ENCODE data around the gene MED7. TPM values are rescaled to one million over a fixed set of nuclear protein-coding genes. Genes with fewer than 3 reads are reported as not detected.
A peak's percentile ranks its signal among the peaks of the same experiment; 100 is the strongest.
"Not testable (repeated sequence)": the region's sequence is repeated elsewhere in the genome, so short reads cannot be mapped to it uniquely, and the experiment has no call there.

Gene MED7, protein sequence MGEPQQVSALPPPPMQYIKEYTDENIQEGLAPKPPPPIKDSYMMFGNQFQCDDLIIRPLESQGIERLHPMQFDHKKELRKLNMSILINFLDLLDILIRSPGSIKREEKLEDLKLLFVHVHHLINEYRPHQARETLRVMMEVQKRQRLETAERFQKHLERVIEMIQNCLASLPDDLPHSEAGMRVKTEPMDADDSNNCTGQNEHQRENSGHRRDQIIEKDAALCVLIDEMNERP
- total RNA-seq = 10 to 100 TPM; 12.1 to 13.2 TPM

DNA sequence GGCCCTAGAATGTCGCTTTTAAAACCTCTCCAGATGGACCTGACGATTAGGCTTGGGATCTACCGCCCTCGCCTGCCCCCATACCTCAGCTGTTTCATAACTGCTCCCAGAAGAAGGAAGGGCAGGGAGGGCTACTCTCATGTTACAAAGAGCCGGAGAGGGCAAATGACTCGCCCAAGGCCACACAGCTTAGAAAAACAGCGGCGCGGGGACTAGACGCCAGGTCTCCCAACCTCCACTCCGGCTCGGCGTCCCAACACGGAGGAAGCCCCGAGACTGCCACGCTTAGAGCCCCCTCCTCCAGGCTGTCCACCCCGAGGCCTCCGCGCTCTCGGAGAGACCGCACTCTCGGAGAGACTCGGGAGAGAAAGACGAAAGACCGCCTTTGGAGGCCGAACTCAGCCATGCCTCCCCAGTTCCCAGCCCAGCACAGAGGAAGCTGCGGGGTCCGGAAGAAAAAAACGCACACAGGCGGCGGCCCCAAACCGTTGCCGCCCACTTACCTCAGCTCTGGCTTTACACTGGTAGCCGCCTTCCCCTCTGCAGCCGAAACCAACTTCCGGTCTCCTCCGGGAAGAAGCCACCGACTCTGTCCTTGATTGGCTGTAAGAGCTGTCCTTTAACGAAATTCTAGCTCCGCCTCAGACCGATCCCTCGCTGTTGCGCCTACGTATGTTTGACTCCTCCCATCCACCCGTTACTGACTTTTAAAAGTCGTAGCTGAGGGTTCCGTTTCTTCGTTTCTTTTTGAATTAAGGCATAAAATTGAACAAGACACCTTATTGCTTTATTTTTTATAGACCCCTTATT, at the start of gene MED7:
MED7 (minus strand) TSS at position 549 of the 810 bp plus-strand sequence. CDS start 3,434 bp downstream, outside the sequence.
- H3K4me1 Mint-ChIP-seq = peaks cover 40% of the 10 kb centered on the region
- ChIA-PET POLR2A (interaction anchor here (0.6 to 1.9 kb wide), 11 partner anchors 14 to 208 kb away, joined by 3 to 7 read pairs (median 4); partner anchors contain the start of gene ITK), CTCF (interaction anchor here (0.8 to 3.7 kb wide), 14 partner anchors 9 to 601 kb away, joined by 3 to 29 read pairs (median 4); partner anchors contain the start of gene ITK)
- peaks cover 41% of the 10 kb centered on the region for H3K36me3 Mint-ChIP-seq (ENCODE audit: low read depth)
- H3K27me3 Mint-ChIP-seq = no peaks in the 10 kb centered on the region
- peak within 1 kb of the TSS; percentile 82 for H3K4me3 Mint-ChIP-seq
- H3K9me3 Mint-ChIP-seq = peaks cover 5% of the 10 kb centered on the region
- DNase-seq = peak; percentile 98
- H3K27ac Mint-ChIP-seq = peak within 1 kb of the TSS; percentile 98

DNA sequence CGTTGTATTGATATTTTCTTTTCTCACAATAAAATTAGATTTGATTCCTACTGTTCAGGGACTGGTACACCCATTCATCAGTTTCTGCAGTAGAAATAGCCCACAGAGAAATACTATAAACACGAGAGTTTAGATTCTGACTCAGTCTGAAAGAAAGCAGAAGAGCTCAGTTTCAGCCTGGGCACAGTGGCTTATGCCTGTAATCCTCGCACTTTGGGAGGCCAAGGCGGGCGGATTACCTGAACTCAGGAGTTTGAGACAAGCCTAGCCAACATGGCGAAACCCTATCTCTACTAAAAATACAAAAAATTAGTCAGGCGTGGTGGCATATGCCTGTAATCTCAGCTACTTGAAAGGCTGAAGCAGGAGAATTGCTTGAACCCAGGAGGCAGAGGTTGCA, 46.6 kb upstream of the MED7 start:
- ChIA-PET CTCF (interaction anchor here (0.6 to 3.0 kb wide), 13 partner anchors 10 to 530 kb away, joined by 3 to 16 read pairs (median 3); no protein-coding TSS in a partner anchor), POLR2A (interaction anchor here (1.5 kb wide), 1 partner anchor 9 kb away, joined by 7 read pairs; the partner anchor contains the start of gene ITK)
- H3K27ac Mint-ChIP-seq = peak overlapping the region; percentile 74
- peaks cover 5% of the 10 kb centered on the region for H3K9me3 Mint-ChIP-seq
- H3K36me3 Mint-ChIP-seq (ENCODE audit: low read depth) = peaks cover 89% of the 10 kb centered on the region
- H3K27me3 Mint-ChIP-seq = no peaks in the 10 kb centered on the region
- H3K4me1 Mint-ChIP-seq = peaks cover 85% of the 10 kb centered on the region
- H3K4me3 Mint-ChIP-seq = peak overlapping the region; percentile 97
- DNase-seq = no peak

DNA sequence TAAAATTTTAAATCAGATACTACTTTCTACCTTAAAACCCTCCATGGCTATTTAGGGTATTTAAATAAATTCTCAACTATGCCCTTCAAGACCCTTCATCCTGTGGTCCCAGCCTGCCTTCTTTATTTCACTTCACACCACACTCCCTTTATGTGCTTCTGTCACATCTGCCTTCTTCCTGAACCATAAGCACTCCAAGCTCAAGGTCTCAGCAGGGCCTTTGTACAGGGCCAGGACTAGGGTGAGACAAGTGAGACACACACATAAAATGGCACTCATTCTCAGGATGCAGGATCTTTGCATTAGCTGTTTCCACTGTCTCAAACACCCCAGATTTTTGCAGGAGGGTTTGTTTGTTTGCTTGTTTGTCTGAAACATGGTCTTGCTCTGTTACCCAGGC, 45.6 kb upstream of the MED7 start:
- H3K4me1 Mint-ChIP-seq = peaks cover 75% of the 10 kb centered on the region
- H3K36me3 Mint-ChIP-seq (ENCODE audit: low read depth) = peaks cover 90% of the 10 kb centered on the region
- ChIA-PET POLR2A (interaction anchor here (0.6 to 1.9 kb wide), 2 partner anchors 45 to 46 kb away, joined by 3 to 4 read pairs; partner anchors contain the start of gene MED7), CTCF (interaction anchor here (0.6 to 1.9 kb wide), 6 partner anchors 9 to 340 kb away, joined by 3 to 8 read pairs (median 4); no protein-coding TSS in a partner anchor)
- peaks cover 5% of the 10 kb centered on the region for H3K9me3 Mint-ChIP-seq
- no peak for DNase-seq
- H3K4me3 Mint-ChIP-seq = peak overlapping the region; percentile 97
- H3K27ac Mint-ChIP-seq = peak overlapping the region; percentile 74
- H3K27me3 Mint-ChIP-seq = no peaks in the 10 kb centered on the region

DNA sequence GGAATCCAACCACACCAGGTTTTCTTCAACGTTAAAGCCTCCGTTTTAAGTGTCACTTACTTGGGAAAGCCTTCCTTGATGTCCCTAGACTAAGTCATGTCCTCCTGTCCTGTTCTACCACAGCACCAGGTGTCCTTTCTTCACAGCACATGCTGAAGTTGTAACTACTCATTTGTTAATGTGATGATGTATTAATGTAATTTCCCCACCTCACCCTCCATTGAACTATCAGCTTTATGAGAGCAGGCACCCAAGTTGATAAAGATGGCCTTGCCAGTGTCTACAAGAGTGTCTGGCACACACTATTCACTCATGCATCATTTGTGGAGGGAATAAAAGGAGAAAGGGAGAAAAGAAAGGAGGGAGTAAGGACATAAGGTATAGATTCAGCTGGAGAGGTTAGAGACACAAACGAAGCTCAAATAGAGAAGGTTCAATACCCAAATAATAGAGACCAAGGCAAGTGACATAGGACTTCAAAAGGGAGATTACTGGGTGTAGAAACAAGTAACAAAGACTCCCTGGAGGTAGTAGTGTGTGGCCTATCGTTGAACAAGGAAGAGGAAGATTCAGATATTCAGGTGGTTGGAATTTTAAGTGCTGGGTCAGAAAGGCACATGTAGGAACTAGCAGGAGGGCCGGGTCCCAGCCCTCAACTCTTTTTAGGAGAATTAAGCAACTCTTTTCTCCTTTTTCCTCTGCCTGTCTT, 44.5 kb upstream of the MED7 start:
- ChIA-PET POLR2A (interaction anchor here (0.6 to 1.9 kb wide), 3 partner anchors 16 to 64 kb away, joined by 3 to 4 read pairs (median 3); partner anchors contain the start of gene MED7), CTCF (interaction anchor here (0.6 to 1.9 kb wide), 8 partner anchors 10 to 164 kb away, joined by 3 to 8 read pairs (median 3); no protein-coding TSS in a partner anchor)
- Mint-ChIP-seq H3K4me1 (peaks cover 65% of the 10 kb centered on the region), H3K36me3 (ENCODE audit: low read depth) (peaks cover 88% of the 10 kb centered on the region), H3K9me3 (no peaks in the 10 kb centered on the region), H3K27ac (peak overlapping the region; percentile 74), H3K27me3 (no peaks in the 10 kb centered on the region), H3K4me3 (peak overlapping the region; percentile 97)
- no peak for DNase-seq

DNA sequence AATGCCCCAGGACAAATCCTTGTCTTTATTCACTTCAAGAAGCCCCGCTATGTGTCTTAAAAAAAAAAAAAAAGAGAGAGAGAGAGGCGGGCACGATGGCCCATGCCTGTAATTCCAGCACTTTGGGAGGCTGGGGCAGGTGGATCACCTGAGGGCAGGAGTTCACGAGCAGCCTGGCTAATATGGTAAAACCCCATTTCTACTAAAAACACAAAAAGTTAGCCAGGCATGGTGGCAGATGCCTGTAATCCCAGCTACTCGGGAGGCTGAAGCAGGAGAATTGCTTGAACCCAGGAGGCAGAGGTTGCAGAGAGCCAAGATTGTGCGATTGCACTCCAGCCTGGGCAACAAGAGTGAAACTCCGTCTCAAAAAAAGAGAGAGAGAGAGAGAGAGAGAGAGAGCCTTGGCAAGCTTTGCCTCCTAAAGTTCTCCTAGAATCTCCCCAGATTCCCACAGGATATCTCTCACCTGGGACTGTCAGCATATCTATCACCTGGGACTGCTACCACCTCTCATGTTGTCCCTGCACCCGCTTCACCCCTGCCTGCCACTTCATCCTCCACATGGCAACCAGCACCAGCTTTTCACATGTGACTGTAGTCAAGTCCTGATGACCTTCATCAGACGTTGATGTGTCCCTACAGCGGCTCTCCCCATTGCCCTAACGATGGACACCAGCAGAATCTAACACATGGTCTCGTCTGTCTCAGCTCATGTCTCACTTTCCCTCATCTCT, 43.8 kb upstream of the MED7 start:
- Mint-ChIP-seq H3K36me3 (ENCODE audit: low read depth) (peaks cover 89% of the 10 kb centered on the region), H3K27ac (peak overlapping the region; percentile 74), H3K9me3 (no peaks in the 10 kb centered on the region), H3K27me3 (no peaks in the 10 kb centered on the region), H3K4me1 (peaks cover 59% of the 10 kb centered on the region), H3K4me3 (peak overlapping the region; percentile 97)
- no peak for DNase-seq
- ChIA-PET CTCF (interaction anchor here (1.0 to 1.9 kb wide), 6 partner anchors 11 to 126 kb away, joined by 3 to 8 read pairs (median 3); no protein-coding TSS in a partner anchor), POLR2A (interaction anchor here (0.6 to 1.9 kb wide), 3 partner anchors 16 to 64 kb away, joined by 3 to 4 read pairs (median 3); partner anchors contain the start of gene MED7)

DNA sequence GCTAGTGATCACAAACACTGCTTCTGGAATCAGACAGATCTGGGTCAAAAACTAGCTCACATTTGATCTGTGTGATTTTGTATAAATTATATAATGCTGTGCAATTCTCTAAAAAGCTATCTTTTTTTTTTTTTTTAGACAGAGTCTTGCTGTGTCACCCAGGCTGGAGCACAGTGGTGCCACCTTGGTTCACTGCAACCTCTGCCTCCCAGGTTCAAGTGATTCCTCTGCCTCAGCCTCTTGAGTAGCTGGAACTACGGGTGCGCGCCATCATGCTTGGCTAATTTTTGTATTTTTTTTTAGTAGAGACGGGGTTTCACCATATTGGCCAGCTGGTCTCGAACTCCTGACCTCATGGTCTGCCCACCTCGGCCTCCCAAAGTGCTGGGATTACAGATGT, 42.5 kb upstream of the MED7 start:
- POLR2A ChIA-PET = interaction anchor here (0.6 to 1.2 kb wide), 2 partner anchors 29 to 83 kb away, joined by 4 to 7 read pairs; no protein-coding TSS in a partner anchor
- not testable (repeated sequence) for DNase-seq, H3K9me3 Mint-ChIP-seq, H3K27me3 Mint-ChIP-seq
- H3K4me3 Mint-ChIP-seq = peak overlapping the region; percentile 97
- H3K36me3 Mint-ChIP-seq (ENCODE audit: low read depth) = peaks cover 85% of the 10 kb centered on the region
- peaks cover 52% of the 10 kb centered on the region for H3K4me1 Mint-ChIP-seq
- CTCF ChIA-PET = interaction anchor here (0.6 to 2.4 kb wide), 8 partner anchors 13 to 449 kb away, joined by 3 to 9 read pairs (median 3); no protein-coding TSS in a partner anchor
- peak overlapping the region; percentile 69 for H3K27ac Mint-ChIP-seq

DNA sequence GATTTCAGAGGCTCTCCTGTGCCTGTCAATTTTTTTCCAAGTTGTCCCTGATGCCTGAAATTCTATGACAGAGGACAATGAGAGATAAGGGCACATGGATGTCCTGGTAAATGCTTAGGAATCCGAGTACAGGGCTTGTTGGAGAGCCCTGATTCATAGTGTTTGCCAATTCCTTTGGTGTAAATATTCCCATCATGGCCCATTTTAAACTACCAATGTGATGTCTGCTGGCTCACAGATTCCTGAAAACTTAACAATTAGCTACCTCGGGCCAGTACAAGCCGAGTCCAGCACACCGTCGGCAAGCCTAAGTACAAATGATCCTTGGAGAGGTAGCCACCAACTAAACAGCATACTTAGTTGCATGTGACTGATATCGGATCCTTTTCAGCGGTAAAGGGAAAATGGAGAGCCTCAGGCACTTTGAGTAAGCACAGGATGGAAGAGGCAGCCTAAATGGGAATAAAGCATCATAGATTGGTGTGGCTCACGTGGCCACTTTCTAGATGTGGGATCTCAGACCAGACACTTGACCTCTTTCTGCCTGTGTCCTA, 41.5 kb upstream of the MED7 start:
- peaks cover 78% of the 10 kb centered on the region for H3K36me3 Mint-ChIP-seq (ENCODE audit: low read depth)
- H3K4me1 Mint-ChIP-seq = peaks cover 52% of the 10 kb centered on the region
- POLR2A ChIA-PET = interaction anchor here (0.6 to 1.2 kb wide), 3 partner anchors 28 to 257 kb away, joined by 4 to 5 read pairs (median 4); partner anchors contain the start of gene MED7
- H3K27ac Mint-ChIP-seq = peak overlapping the region; percentile 83
- H3K4me3 Mint-ChIP-seq = peak overlapping the region; percentile 97
- no peaks in the 10 kb centered on the region for H3K9me3 Mint-ChIP-seq
- H3K27me3 Mint-ChIP-seq = no peaks in the 10 kb centered on the region
- CTCF ChIA-PET = interaction anchor here (0.5 to 2.4 kb wide), 4 partner anchors 33 to 195 kb away, joined by 3 to 9 read pairs (median 4); no protein-coding TSS in a partner anchor
- DNase-seq = no peak

DNA sequence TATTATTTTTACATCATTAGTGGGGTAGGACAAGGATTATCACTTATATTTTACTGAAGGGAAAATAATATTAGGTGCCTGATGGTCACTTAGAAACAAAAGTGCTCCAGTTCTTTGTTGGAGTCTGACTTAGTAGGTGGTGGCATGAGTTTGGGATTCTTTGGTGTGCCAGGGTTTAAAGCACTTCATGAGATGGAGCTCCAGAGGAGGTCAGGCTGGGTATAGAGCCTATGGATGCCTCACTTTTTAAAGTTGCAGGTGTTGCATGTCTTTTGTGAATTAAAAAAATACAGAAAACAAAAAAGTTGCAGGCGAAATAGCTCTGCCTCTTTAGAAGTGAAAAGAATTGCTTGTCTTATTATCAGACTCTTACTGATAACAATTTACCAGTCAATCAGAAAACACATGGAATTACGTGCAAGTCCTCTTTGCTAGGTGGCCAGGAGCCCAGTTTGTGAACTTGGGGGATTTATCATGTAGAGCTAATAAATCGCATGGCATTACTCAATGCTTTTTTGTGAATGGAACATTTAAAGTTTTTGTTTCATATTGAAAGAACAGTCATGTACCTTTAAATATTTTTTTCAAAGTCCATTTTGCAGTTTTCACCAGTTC, 39.6 kb upstream of the MED7 start:
- Mint-ChIP-seq H3K4me1 (peaks cover 52% of the 10 kb centered on the region), H3K4me3 (peak overlapping the region; percentile 97), H3K9me3 (peaks cover 5% of the 10 kb centered on the region), H3K27me3 (no peaks in the 10 kb centered on the region), H3K27ac (peak overlapping the region; percentile 99), H3K36me3 (ENCODE audit: low read depth) (peaks cover 70% of the 10 kb centered on the region)
- POLR2A ChIA-PET = interaction anchor here (1.1 kb wide), 1 partner anchor 31 kb away, joined by 4 read pairs; no protein-coding TSS in a partner anchor
- no peak for DNase-seq
- CTCF ChIA-PET = interaction anchor here (1.2 to 1.3 kb wide), 2 partner anchors 10 to 33 kb away, joined by 4 to 6 read pairs; no protein-coding TSS in a partner anchor

DNA sequence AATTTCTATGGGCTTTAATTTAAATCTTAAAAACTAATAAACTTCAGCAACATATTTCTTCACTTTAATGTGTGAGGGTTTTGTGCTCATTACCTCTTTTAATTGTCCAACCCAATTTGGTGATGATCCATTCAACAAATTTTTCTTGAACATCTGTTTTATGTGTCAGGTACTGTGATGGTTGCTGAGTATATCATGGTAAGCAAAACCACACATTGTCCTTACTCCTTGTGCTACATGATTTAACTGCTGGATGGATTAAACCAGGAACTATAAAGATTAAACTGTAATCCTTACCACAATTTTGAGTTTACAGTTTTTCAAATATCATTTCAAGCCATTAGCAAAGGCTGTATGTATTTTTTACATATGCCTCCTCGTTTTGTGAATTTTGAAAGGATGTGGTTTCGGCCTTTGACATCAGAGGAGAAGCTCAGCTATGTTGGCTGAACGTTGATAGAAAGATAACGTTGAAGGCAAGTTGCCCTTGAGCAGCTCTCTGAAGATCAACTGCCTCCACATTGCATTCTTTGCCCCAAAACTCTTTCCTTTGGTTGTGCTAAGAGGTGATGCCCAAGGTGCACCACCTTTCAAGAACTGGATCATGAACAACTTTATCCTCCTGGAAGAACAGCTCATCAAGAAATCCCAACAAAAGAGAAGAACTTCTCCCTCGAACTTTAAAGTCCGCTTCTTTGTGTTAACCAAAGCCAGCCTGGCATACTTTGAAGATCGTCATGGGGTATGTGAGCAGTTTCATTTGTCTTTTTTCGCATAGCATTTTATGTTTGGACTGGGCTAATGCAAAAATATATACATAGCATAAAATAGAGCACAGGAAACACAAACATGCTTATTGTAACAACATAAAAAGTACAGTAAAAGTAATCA, 38.0 kb upstream of the MED7 start, which contains the start of gene ITK:
ITK (plus strand) TSS at position 467 of the 891 bp plus-strand sequence; CDS start at position 605, 138 bp downstream.
- H3K36me3 Mint-ChIP-seq (ENCODE audit: low read depth) = peaks cover 54% of the 10 kb centered on the region
- peak within 1 kb of the TSS; percentile 99 for H3K27ac Mint-ChIP-seq
- POLR2A ChIA-PET = interaction anchor here (0.6 to 1.2 kb wide), 5 partner anchors 8 to 38 kb away, joined by 3 to 7 read pairs (median 3); no protein-coding TSS in a partner anchor
- CTCF ChIA-PET = interaction anchor here (0.9 to 1.4 kb wide), 8 partner anchors 10 to 87 kb away, joined by 3 to 6 read pairs (median 4); partner anchors contain the start of gene MED7
- peak; percentile 77 for DNase-seq
- peaks cover 45% of the 10 kb centered on the region for H3K4me1 Mint-ChIP-seq
- H3K4me3 Mint-ChIP-seq = peak within 1 kb of the TSS; percentile 97
- no peaks in the 10 kb centered on the region for H3K27me3 Mint-ChIP-seq
- peaks cover 5% of the 10 kb centered on the region for H3K9me3 Mint-ChIP-seq

DNA sequence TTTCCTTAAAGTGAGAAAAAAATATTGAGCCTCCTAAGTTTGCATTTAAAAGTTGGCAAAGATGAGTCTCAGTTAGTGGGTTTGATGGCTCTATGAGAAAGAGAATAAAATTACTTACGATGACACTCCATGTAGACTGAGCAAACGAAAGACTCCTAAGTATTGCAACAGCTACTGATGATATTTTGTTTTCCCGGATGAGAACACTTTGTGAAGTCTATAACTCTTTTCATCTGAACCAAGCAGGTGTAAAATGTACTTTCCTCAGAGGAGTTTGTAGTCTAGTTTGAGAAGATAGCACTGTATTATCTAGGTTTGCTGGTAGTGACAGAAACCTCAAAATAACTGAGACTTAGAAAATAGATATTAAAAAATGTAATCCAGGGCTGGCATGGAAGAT, 36.3 kb upstream of the MED7 start:
- H3K4me1 Mint-ChIP-seq = peaks cover 53% of the 10 kb centered on the region
- no peaks in the 10 kb centered on the region for H3K27me3 Mint-ChIP-seq
- peak overlapping the region; percentile 99 for H3K27ac Mint-ChIP-seq
- ChIA-PET CTCF (interaction anchor here (0.8 to 2.1 kb wide), 7 partner anchors 11 to 93 kb away, joined by 3 to 6 read pairs (median 3); no protein-coding TSS in a partner anchor), POLR2A (interaction anchor here (1.1 kb wide), 1 partner anchor 11 kb away, joined by 4 read pairs; no protein-coding TSS in a partner anchor)
- H3K36me3 Mint-ChIP-seq (ENCODE audit: low read depth) = peaks cover 46% of the 10 kb centered on the region
- peaks cover 7% of the 10 kb centered on the region for H3K9me3 Mint-ChIP-seq
- no peak for DNase-seq
- H3K4me3 Mint-ChIP-seq = peak overlapping the region; percentile 97

All from activated CD4-positive, alpha-beta T cell treated with anti-CD3 and anti-CD28 coated beads, Interleukin-2, amount 10 ng/mL, durations not matched to agents 7 days and 5 days (primary cell).